NCI-H82 treated with DMSO at 0.1 percent for 48 hours (cell line): Measurements from ENCODE around the gene ZNF827.

ENCODE experiments used
- DNase-seq: peaks from one replicate; lab custom pipeline; 2025; ENCODE audit not compliant: unreplicated experiment; lab: John Stamatoyannopoulos, UW

Gene ZNF827

GRCh38 chr4:145804116-145804515 is 134.5 kb downstream of the ZNF827 start:
- DNase-seq, result no peak

- no peak for DNase-seq
These were observed 139.4 kb downstream of the ZNF827 start for GRCh38 chr4:145799223-145799622.

GRCh38 chr4:145797278-145797677 is 141.3 kb downstream of the ZNF827 start:
- DNase-seq, result no peak

- no peak for DNase-seq
These were observed 142.3 kb downstream of the ZNF827 start for GRCh38 chr4:145796346-145796745.

GRCh38 chr4:145795521-145795920 is 143.1 kb downstream of the ZNF827 start:
- no peak for DNase-seq

- DNase-seq, result no peak
These were observed 146.2 kb downstream of the ZNF827 start for GRCh38 chr4:145792429-145792828.

GRCh38 chr4:145791988-145792387 is 146.6 kb downstream of the ZNF827 start:
- no peak for DNase-seq

- no peak for DNase-seq
These were observed 149.9 kb downstream of the ZNF827 start for GRCh38 chr4:145788755-145789154.

GRCh38 chr4:145786830-145787229 is 151.8 kb downstream of the ZNF827 start:
- DNase-seq, result no peak

- peak; percentile 20 for DNase-seq
These were observed 152.4 kb downstream of the ZNF827 start for GRCh38 chr4:145786261-145786660.

- DNase-seq, result no peak
These were observed 153.1 kb downstream of the ZNF827 start for GRCh38 chr4:145785391-145786008.

GRCh38 chr4:145784036-145784435 is 154.6 kb downstream of the ZNF827 start:
- DNase-seq, result no peak

- no peak for DNase-seq
These were observed 155.9 kb downstream of the ZNF827 start for GRCh38 chr4:145782756-145783155.

GRCh38 chr4:145781351-145781750 is 157.3 kb downstream of the ZNF827 start:
- DNase-seq, result no peak

- DNase-seq, result no peak
These were observed 159.3 kb downstream of the ZNF827 start for GRCh38 chr4:145779319-145779801.

GRCh38 chr4:145776208-145776607 is 162.4 kb downstream of the ZNF827 start:
- DNase-seq, result no peak

GRCh38 chr4:145775406-145775805 is 163.2 kb downstream of the ZNF827 start:
- DNase-seq, result no peak

GRCh38 chr4:145774473-145774872 is 164.2 kb downstream of the ZNF827 start:
- DNase-seq, result no peak

- DNase-seq, result no peak
These were observed 164.9 kb downstream of the ZNF827 start for GRCh38 chr4:145773581-145774234.

- no peak for DNase-seq
These were observed 166.3 kb downstream of the ZNF827 start for GRCh38 chr4:145772347-145772746.

- DNase-seq, result no peak
These were observed 168.5 kb downstream of the ZNF827 start for GRCh38 chr4:145770124-145770523.

- DNase-seq, result no peak
These were observed 169.1 kb downstream of the ZNF827 start for GRCh38 chr4:145769450-145770037.
